Choroid plexus epithelial cell (primary cell): ENCODE measurements around the gene MAP3K5.

Source experiments
- DNase-seq: peaks from one replicate; pipeline ENCODE4 v3.0.0-alpha.2; 2010; ENCODE audit warnings: low read depth
- H3K4me3 ChIP-seq: 2 replicates; pipeline ENCODE4 v1.5.1; 2011; ENCODE audit warnings: low read depth, mild to moderate bottlenecking, control low read depth, low read length, moderate library complexity
- CTCF ChIP-seq: conservative IDR thresholded peaks from 2 replicates; pipeline ENCODE4 v1.5.1; 2011; ENCODE audit warnings: low read depth, mild to moderate bottlenecking, control low read depth, inconsistent platforms, low read length, moderate library complexity

The MAP3K5 gene

DNA sequence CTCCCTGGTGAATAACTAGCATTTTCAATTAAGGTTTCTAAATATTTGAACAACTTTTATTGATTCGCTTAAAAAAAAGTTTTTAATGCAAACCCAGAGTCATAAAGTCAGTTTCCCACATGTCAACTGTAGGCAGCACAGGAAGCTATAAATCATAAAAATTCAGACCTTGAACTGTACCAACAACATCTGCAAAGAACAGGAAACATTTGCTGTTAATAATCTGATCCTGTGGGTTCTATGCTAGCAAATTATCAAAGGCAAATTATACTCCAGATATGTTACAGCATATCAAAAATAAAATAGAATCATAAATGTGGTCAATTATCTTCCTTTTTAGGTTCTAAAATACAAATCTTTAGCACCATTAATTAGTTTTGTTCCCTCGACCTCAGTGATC, 225.4 kb downstream of the MAP3K5 start:
- TF ChIP-seq CTCF, result no peak
- no peak overlapping the region for H3K4me3 ChIP-seq
- no peak for DNase-seq

DNA sequence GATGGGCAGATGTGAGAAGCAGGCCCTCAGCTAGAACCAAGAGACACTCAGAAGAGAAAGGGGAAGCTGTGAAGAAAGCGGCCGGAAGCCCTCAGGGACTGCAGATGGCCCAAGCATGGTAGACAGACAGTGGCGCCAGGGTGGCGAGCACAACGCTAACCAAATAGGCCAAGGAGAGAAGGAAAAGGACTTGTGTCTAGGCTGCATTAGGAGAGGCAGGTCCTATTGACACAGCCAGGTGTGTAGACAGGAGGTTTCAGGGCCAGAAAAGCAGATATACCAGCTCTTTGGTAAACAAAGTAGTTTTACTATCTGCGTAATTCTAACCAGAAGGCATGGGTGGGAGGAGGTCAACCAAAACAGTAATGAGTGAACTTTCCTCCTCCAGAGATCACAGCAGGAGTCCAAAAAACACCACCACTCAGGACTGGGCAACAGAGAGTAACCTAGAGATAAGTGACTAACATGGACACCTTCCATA, 226.2 kb downstream of the MAP3K5 start:
- DNase-seq, result peak; percentile 39
- no peak for TF ChIP-seq CTCF
- no peak overlapping the region for H3K4me3 ChIP-seq

GRCh38 chr6:136564180-136564579, 228.1 kb downstream of the MAP3K5 start:
- no peak overlapping the region for H3K4me3 ChIP-seq
- TF ChIP-seq CTCF, result no peak
- DNase-seq, result no peak

- TF ChIP-seq CTCF, result no peak
- DNase-seq, result no peak
Measured at GRCh38 chr6:136563386-136564152, 228.7 kb downstream of the MAP3K5 start.

DNA sequence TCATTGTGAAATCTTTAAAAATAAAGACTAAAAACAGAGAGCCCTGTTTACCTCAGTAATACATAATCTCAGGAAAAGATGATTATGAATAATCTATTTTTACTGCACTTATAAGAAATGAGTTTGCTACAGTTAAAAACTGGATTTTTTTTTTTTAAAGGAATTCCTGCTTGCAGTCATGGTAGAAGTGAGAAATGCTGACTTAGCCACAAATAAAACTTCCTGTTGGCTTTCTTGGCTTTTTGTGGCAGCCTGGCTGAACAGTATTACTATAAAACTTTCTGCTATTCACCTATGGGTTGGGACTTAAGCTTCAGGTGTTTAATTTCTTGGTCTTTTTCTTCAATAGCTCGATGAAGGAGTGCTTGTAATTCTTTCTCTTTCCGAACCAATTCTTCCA, 230.1 kb downstream of the MAP3K5 start:
- no peak for DNase-seq
- no peak for TF ChIP-seq CTCF
- H3K4me3 ChIP-seq, result no peak overlapping the region

More at GRCh38 chr6:136563386-136564152, 228.7 kb downstream of the MAP3K5 start:
- H3K4me3 ChIP-seq, result no peak overlapping the region

DNA sequence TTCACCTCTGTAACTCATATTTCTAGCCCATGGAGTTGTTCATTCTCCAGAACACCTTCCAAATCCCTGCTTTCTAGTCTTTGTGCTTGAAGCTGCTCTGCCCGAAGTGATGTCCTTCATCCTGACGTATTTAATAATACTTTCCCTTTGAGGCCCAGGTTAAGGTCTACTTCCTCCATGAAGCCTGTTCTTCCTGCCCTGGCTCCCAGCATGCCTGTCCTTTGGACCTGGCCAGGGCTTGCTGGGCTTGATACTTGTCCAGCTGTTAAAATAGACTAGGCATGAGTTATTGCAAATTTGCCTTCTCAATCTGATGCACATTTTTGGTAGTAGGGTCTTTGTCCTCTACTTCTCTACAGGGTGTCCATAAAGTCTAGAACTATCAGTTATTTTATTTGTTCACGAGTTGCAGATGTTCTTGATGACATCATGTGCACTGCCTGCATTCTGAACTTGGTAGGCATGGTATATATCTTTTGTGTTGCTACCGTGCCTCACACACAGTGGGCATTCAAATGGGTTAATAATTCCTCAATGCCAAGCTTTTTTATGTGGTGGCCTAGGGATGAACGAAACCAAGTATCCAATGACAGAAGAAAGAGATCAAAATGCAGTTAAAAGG, 239.0 kb downstream of the MAP3K5 start:
- DNase-seq, result no peak
- H3K4me3 ChIP-seq, result no peak overlapping the region
- TF ChIP-seq CTCF, result no peak
